DOHH2 (cell line): ENCODE measurements around the gene TAPBPL.

Experiments
- H3F3A ChIP-seq: fragments of 200-600 bp; sonication (generic), shearing (Covaris generic); 2 replicates; pipeline ENCODE4 v1.6.0; 2016; ENCODE audit warnings: antibody characterized with exemption, mild to moderate bottlenecking; ENCODE audit not compliant: control insufficient read depth, insufficient read depth
- H3K27ac ChIP-seq: fragments of 200-600 bp; sonication (generic); 2 replicates; pipeline ENCODE4 v1.5.1; 2014; ENCODE audit warnings: low read depth, mild to moderate bottlenecking, low read length, moderate library complexity
- H3K27me3 ChIP-seq: fragments of 200-600 bp; sonication (generic); 2 replicates; pipeline ENCODE4 v1.6.1; 2014; ENCODE audit warnings: mild to moderate bottlenecking, low read length, mixed read lengths; ENCODE audit not compliant: control insufficient read depth
- H3K36me3 ChIP-seq: fragments of 200-600 bp; sonication (generic); 2 replicates; pipeline ENCODE4 v1.6.1; 2014; ENCODE audit warnings: mild to moderate bottlenecking, low read length, moderate library complexity, mixed read lengths; ENCODE audit not compliant: control insufficient read depth
- H3K4me1 ChIP-seq: fragments of 200-600 bp; sonication (generic); 2 replicates; pipeline ENCODE4 v1.6.1; 2014; ENCODE audit warnings: mild to moderate bottlenecking, low read length, mixed read lengths; ENCODE audit not compliant: control insufficient read depth
- H3K4me2 ChIP-seq: fragments of 200-600 bp; sonication (generic); 2 replicates; pipeline ENCODE4 v1.6.0; 2014; ENCODE audit warnings: mild to moderate bottlenecking, low read length, moderate library complexity
- H3K4me3 ChIP-seq: fragments of 200-600 bp; sonication (generic); 2 replicates; pipeline ENCODE4 v1.5.1; 2014; ENCODE audit warnings: mild to moderate bottlenecking, low read length, mixed read lengths
- H3K79me2 ChIP-seq: fragments of 200-600 bp; sonication (generic); 2 replicates; pipeline ENCODE4 v1.6.1; 2014; ENCODE audit warnings: mild to moderate bottlenecking, low read length, mixed read lengths; ENCODE audit not compliant: control insufficient read depth
- H3K9me2 ChIP-seq: fragments of 200-600 bp; sonication (generic); replicated peaks from 2 replicates; pipeline ENCODE4 v1.6.1; 2014; ENCODE audit warnings: mild to moderate bottlenecking, low read length, mixed read lengths; ENCODE audit not compliant: control insufficient read depth
- H3K9me3 ChIP-seq: fragments of 200-600 bp; sonication (generic); 2 replicates; pipeline ENCODE4 v1.6.1; 2014; ENCODE audit warnings: antibody characterized with exemption, low read length, mixed read lengths; ENCODE audit not compliant: control insufficient read depth, insufficient read depth
- H4K20me1 ChIP-seq: fragments of 200-600 bp; sonication (generic); 2 replicates; pipeline ENCODE4 v1.6.0; 2014; ENCODE audit warnings: low read depth, mild to moderate bottlenecking, antibody characterized with exemption, low read length, moderate library complexity; ENCODE audit not compliant: control insufficient read depth, insufficient read depth
- CTCF ChIP-seq: fragments of 200-600 bp; sonication (generic); IDR thresholded peaks from one replicate; pipeline ENCODE4 v1.5.1; 2014; ENCODE audit warnings: antibody characterized with exemption, mild to moderate bottlenecking, low read depth, low read length; ENCODE audit not compliant: poor library complexity, severe bottlenecking
- EZH2phosphoT487 ChIP-seq: fragments of 200-600 bp; sonication (generic); IDR thresholded peaks from 2 replicates; pipeline ENCODE4 v1.6.1; 2017; ENCODE audit warnings: borderline replicate concordance, mild to moderate bottlenecking, antibody characterized with exemption, low read length, moderate library complexity, mixed read lengths

Gene TAPBPL

GRCh38 chr12:6443361-6443983, 8.4 kb upstream of the TAPBPL start:
- Histone ChIP-seq H3K36me3 (peaks cover 28% of the 10 kb centered on the region), H3K27ac (peak overlapping the region; percentile 92), H3K9me2 (no peaks in the 10 kb centered on the region), H4K20me1 (no peaks in the 10 kb centered on the region), H3K4me1 (peaks cover 68% of the 10 kb centered on the region), H3F3A (peaks cover 38% of the 10 kb centered on the region), H3K4me2 (peak overlapping the region; percentile 92), H3K9me3 (no peaks in the 10 kb centered on the region), H3K79me2 (peaks cover 39% of the 10 kb centered on the region), H3K4me3 (peak overlapping the region; percentile 90), H3K27me3 (no peaks in the 10 kb centered on the region)
- TF ChIP-seq CTCF = no peak
- no peak for TF ChIP-seq EZH2phosphoT487

GRCh38 chr12:6444031-6444430, 7.8 kb upstream of the TAPBPL start:
- Histone ChIP-seq H3K4me1 (peaks cover 65% of the 10 kb centered on the region), H3K79me2 (peaks cover 39% of the 10 kb centered on the region), H3K4me2 (peak overlapping the region; percentile 92), H3K27ac (peak overlapping the region; percentile 92), H3F3A (peaks cover 38% of the 10 kb centered on the region), H3K27me3 (no peaks in the 10 kb centered on the region), H3K9me2 (no peaks in the 10 kb centered on the region), H4K20me1 (no peaks in the 10 kb centered on the region), H3K36me3 (peaks cover 28% of the 10 kb centered on the region), H3K9me3 (no peaks in the 10 kb centered on the region), H3K4me3 (peak overlapping the region; percentile 90)
- TF ChIP-seq CTCF = peak; percentile 17
- no peak for TF ChIP-seq EZH2phosphoT487

- Histone ChIP-seq H3K4me2 (peak within 1 kb of the TSS; percentile 92), H3K27ac (peak within 1 kb of the TSS; percentile 92)
- no peak for TF ChIP-seq EZH2phosphoT487
- no peak for TF ChIP-seq CTCF
Observed at GRCh38 chr12:6444704-6445688, 6.8 kb upstream of the TAPBPL start, which contains the start of gene CD27. Gene CD27, plus strand, starts transcription at chr12:6444955. Its CDS starts 141 bp downstream, at chr12:6445096.

More at GRCh38 chr12:6444704-6445688, 6.8 kb upstream of the TAPBPL start, which contains the start of gene CD27:
- H4K20me1 ChIP-seq = no peaks in the 10 kb centered on the region
- peaks cover 39% of the 10 kb centered on the region for H3K79me2 ChIP-seq
- H3K27me3 ChIP-seq = no peaks in the 10 kb centered on the region
- peaks cover 41% of the 10 kb centered on the region for H3F3A ChIP-seq
- H3K9me2 ChIP-seq = no peaks in the 10 kb centered on the region
- H3K4me3 ChIP-seq = peak within 1 kb of the TSS; percentile 90
- H3K36me3 ChIP-seq = peaks cover 30% of the 10 kb centered on the region
- H3K4me1 ChIP-seq = peaks cover 67% of the 10 kb centered on the region
- no peaks in the 10 kb centered on the region for H3K9me3 ChIP-seq
